Inflammatory macrophage treated with lipopolysaccharide for 4 hours (primary cell): Measurements from ENCODE around the gene NBPF1.
"Not testable (repeated sequence)": the region's sequence is repeated elsewhere in the genome, so short reads cannot be mapped to it uniquely, and the experiment has no call there.

ENCODE experiments used
- DNase-seq: peaks from one replicate; pipeline ENCODE4 v3.0.0-alpha.2; 2020

Gene NBPF1

DNA sequence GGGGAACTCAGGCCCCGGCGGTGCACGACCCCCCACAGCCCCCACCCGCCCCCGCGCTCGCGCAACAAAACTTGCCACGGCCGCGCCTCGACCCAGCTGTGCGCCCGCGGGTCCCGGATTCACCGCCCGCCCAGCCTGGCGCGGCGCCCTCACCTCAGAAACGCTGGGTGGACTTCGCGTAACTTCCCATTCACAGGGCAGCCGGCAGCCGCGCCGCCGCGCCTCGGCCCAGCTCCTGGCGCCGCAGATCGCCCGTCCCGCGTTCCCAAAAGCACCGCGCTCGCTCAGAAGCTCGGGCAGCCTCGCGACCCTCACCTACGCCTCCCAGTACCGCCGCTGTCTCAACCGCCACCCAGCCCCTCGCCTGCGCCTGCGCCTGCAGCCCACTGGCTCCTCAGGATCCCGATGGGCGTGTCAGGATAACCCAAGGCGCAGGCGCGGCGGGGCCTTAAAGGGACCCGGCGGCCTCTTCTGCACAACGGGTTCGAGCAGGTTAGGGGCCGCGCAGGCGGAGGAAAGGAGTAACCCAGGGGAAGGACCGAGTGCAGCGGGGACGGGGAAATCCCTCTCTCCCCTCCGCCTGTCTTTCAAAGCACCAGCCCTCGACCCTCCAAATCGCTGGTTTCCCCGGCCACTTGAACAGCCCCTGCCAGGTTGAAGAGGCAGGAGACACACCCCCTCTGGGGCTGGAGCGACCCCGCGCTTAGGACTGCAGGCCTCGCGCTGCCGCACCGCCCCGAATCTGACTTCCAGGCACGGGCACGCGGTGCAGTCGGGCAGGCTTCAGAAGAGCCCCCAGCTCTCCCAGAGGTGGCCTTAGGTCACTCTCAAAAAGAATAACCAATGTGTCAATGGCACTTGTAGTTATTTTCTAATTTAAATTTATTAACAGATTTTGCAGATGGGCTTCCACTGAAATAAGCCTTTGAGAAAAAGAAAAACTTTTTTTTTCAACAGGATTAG, at the start of gene NBPF1:
NBPF1 (minus strand) TSS at position 380 of the 963 bp plus-strand sequence.
- DNase-seq = peak; percentile 98

DNA sequence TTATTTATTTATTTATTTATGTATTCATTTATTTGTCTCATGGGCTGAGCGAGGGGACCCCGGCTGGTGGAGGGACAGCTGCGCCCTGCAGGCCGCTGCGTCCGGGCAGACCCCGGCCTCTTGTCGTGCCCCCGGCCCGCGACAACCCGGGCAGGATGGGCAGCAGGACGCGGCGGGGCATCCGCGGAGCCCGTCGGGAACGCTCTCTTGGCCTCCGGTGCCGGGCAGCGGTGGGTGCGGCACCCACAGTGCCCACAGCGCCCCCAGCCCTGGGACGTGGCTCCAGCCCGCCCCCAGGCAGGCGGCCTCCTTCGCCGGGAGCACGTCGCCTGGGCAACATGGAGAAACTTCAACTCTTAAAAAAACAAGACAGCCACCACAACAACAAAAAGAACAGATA, 44.9 kb upstream of the NBPF1 start:
- DNase-seq = not testable (repeated sequence)

DNA sequence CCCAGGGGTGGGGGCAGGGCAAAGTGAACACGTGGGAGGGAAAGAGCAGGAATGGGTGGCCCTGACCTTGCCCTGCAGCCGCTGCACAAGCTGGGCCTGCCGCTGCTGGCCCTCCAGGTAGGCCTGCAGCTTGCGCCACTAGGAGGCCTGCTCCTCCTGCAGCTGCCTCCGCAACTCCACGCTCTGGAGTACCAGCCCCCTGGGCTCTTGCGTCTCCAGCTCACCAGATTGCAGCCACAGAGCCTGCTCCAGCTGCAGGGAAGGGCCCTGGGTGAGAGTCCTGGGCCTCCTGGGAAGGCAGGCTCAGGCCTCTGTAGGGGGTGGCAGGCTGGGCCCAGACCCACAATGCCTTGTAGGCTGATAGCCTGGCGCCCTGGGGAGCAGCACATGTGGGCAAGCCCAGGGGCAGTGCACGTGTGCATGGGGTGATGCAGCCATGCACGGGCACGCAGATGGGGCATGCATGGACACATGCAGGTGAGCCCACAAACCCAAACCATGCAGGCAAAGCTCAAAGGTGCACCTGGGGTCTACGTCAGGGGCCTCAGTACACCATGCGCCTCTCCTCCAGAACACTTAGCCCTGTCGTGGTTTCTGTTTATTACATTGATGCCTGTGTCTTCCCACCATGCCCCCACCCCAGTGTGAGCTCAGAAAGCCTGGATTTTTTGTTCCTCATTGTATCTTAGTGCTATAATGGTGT, 43.8 kb upstream of the NBPF1 start:
- DNase-seq = not testable (repeated sequence)

DNA sequence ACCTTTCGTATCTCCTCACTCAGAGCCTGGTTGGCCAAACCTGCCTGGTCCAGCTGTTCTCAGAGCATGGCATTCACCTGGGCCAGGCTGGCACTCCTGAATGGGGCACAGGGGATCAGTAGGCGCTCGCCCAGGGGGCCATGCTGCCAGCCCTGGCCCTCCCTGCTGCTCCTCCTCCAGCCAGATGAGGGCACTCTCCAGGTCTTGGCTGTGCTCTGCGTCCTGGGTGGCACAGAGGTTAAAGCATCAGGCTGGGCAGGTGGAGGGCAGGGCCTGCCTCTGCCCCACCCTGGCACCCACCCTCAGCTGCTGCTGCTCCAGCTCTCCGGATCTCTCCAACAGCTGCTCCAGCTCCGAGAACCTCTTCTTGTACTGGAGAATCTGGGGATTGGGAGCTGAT, 43.2 kb upstream of the NBPF1 start:
- not testable (repeated sequence) for DNase-seq

DNA sequence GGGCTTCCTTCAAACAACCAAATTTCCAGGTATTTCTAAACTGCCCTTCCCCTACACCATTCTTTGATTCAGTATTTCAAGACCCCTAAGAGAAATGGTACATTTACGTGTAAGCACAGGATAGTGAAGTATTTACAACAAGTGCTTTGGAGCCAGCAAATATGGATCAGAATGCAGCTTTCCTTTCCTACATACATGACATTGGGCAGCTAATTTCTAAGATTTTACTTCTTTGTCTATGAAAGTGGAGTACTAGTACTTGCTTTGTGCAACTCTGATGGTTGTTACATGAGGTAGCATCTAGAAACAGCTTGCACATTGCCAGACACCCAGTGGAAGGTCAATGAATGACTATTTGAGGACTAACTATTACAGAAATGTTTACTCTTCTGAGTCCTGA, 38.2 kb upstream of the NBPF1 start:
- DNase-seq = not testable (repeated sequence)

DNA sequence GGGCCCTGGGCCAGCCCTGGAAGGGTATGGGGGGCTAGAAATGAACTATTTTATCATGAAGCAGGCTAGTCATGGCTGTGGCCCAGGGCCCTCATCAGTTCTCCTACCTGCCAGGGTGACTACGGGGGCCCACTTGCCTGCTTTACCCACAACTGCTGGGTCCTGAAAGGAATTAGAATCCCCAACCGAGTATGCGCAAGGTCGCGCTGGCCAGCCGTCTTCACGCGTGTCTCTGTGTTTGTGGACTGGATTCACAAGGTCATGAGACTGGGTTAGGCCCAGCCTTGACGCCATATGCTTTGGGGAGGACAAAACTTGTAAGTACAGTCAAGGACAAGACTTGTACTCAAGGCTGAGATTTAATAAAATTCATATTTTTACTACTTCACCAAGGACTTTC, 36.6 kb upstream of the NBPF1 start:
- DNase-seq = not testable (repeated sequence)

DNA sequence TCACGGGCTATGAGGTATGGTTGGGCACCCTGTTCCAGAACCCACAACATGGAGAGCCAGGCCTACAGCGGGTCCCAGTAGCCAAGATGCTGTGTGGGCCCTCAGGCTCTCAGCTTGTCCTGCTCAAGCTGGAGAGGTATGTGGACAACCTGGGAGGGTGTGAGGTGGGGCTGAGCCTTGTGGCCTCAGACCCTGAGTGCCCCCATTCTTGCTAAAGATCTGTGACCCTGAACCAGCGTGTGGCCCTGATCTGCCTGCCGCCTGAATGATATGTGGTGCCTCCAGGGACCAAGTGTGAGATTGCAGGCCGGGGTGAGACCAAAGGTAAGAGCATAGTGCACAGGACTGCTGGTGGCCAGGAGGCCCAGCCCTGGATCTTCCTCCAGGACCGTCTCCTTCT, 36.0 kb upstream of the NBPF1 start:
- DNase-seq = not testable (repeated sequence)

DNA sequence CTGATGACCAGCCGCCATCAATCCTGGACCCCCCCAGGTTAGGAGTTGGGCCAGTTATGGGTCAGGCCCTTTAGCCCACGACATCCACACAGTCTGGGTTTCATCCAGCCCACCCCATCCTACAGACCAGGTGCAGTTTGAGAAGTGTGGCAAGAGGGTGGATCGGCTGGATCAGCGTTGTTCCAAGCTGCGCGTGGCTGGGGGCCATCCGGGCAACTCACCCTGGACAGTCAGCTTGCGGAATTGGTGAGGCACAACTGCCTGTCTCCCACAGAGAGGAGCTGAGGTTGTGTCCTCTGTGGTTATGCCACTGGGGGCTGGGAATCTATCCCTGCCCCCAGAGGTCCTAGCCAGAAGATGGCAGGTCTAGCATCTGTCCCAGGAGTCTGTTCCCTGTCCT, 35.4 kb upstream of the NBPF1 start:
- not testable (repeated sequence) for DNase-seq

DNA sequence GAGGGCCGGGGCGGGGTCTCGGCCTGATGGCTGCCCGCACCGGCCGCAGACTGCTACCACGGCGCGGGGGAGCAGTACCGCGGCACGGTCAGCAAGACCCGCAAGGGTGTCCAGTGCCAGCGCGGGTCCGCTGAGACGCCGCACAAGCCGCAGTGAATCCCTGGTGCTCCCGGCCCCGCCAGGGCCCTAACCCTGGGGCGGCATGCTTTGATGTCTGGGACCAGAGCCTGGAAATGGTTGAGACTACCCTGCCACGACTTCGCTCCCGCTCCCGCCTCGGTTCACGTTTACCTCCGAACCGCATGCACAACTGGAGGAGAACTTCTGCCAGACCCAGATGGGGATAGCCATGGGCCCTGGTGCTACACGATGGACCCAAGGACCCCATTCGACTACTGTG, 34.9 kb upstream of the NBPF1 start:
- DNase-seq = not testable (repeated sequence)

DNA sequence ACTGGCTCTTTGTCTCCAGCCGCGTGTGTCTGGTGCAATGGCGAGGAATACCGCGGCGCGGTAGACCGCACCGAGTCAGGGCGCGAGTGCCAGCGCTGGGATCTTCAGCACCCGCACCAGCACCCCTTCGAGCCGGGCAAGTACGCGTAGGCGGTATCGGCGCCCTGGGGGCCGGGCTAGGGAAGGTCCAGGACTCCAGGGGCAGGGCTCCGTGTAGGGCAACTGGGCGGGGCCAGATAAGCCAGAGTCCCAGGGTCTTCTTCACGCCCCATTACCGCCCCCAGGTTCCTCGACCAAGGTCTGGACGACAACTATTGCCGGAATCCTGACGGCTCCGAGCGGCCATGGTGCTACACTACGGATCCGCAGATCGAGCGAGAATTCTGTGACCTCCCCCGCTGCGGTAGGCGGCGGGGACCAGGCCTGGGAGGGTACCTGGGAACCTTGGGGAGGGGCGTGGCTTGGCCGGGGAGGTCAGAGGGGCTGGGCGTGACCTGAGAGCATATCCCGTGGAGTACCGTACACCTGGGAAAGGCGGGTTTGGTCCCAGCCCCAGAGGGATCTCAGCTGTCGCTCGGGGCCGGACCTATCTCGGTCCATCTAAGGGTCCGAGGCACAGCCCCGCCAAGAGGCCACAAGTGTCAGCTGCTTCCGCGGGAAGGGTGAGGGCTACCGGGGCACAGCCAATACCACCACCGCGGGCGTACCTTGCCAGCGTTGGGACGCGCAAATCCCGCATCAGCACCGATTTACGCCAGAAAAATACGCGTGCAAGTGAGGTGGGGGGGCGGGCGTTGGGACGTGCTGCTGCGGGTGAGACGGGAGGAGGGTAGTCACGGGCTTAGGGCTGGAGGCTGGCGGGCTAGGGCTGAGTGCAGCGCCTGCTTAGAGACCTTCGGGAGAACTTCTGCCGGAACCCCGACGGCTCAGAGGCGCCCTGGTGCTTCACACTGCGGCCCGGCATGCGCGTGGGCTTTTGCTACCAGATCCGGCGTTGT, 34.1 kb upstream of the NBPF1 start:
- DNase-seq = not testable (repeated sequence)

DNA sequence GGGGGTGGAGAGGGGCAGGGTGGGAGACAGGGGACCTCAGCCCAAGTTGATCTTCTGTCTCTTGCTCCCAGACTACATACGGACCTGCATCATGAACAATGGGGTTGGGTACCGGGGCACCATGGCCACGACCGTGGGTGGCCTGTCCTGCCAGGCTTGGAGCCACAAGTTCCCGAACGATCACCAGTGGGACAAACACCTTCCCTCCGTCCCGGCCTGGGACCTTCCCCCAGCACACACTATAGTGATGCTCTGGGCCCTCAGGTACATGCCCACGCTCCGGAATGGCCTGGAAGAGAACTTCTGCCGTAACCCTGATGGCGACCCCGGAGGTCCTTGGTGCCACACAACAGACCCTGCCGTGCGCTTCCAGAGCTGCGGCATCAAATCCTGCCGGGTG, 33.4 kb upstream of the NBPF1 start:
- not testable (repeated sequence) for DNase-seq

DNA sequence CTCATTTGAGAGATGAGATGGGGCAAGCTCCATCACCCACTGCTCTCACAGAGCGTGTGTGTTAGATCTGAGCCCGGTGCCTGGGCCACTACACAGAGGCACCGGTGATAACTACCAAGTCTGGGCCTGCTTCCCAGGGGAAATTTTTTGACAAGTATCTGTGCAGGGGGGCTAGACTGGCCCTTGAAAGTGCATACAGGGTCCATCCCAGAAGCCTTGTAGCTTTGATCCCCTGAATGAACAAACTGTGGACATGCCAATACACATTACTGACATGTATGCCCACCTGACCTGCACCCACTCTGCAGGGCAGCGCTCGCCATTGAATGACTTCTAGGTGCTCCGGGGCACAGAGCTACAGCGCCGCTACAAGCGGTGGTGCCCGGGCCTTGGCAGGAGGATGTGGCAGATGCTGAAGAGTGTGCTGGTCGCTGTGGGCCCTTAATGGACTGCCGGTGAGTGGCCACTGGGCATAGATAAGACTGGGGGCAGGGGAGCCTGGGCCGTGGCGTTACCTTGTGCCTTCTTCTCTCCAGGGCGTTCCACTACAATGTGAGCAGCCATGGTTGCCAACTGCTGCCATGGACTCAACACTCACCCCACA, 32.8 kb upstream of the NBPF1 start:
- not testable (repeated sequence) for DNase-seq

DNA sequence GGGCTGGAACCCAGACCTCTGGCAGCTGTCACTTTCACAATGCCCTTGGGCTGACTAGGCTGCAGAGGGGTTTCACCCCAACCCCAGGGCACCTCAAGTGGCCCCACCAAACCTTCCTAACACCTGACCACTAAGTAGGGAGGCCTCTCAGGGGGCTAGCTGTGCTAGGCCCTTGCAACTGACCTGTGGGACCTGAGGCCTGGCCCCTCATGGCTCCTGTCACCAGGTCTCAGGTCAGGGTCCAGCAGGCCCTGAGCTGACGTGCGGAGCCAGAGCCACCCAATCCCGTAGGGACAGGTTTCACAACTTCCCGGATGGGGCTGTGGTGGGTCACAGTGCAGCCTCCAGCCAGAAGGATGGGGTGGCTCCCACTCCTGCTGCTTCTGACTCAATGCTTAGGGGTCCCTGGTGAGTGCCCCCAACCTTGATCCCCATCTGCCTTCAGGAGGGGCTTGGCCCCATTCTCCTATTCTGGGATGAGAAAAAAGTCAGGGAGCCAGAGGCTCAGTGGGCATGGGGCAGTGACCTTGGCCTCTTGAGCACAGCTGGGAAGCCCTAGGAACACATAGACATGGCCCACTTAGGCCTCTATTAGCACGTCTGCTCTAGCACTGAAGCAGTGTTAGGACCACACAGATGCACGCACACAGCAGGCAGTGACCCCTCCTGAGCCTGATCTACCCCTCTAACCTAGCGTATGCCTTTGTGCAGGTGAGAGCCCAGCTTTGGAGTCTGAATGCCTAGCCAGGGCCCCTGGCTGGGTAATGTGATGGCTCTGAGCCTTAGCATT, 32.1 kb upstream of the NBPF1 start:
- not testable (repeated sequence) for DNase-seq

DNA sequence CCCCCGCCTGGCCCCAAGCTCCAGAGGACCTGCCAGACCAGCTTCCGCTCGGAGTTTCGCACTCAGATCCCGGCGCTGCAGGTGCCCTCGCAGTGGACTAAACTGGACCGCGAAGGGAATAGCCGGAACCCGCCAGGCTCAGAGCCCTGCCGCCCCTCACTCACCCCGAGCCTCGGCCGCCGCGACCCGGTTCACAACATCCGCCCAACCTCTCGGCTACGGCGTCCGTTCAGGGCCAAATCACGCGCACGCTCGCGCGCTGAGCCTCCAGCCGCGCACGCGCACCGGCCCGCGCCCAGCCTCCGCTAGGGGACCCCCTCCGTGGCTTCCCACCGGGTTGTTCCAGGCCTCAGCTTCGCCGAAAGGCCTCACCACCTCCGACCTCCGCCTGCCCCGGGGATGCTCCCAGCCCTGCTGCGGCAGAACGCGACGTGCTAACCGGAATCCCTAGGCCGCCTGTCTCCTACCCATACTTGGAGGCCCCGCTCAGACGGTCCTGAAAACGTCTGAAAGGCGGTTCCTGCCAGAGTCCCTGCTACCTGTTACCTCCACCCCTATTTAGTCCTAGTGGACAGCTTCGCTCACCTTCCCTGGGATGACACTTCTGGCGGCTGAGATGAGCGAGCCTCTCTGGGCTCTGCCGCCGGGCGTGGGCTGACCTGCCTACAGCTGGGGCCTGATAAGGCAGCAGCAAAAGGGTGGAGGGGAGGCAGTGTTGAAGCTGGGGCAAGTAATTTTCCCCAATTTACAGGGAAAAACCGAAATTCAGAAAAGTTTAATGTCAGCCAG, 31.3 kb upstream of the NBPF1 start:
- peak; percentile 96 for DNase-seq

DNA sequence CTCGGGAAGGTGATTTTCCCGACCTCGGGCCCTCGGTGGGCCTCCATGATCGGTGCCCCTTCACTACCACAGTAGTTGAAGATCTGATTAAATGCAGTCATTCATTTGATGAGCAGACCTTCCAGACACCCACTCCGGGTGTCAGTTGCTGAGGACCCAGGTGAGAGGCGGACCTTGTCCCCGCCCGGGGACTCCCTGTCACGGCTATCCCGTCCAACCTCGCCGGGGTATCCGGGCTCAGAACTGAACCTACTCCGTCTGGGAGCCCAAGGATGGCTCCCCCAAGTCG, 30.8 kb upstream of the NBPF1 start:
- no peak for DNase-seq

DNA sequence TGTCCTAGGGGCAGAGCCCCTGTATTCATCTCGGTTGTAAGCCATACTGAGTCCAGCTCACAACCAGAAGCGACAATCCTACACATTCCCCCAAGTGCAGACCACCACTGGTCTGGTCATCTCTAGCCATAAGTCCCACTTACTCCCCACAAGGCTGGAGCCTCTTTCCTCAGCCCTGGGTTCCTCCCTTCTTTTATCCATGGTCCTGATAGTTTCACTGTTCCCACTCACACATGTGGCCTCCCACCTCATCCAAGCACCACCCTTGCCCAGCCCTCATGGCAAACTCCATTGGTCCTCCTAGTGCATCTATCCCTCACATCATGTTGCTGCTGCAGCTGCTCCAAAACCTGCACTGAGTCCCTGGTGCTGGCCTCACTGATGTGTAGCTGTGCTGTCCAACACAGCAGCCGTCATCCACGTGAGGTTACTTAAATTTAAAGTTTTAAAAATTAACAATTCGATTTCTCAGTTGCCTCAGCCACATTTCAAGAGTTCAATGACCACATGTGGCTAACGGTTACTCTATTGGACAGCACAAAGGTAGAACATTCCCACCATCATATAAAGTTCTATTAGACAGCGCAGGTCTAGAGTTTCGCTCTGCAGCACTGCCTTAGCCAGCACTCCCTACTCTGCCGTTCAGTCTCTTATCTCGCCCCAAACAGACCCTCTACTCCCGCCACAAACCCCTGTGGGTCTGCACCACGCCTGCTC, 30.3 kb upstream of the NBPF1 start:
- not testable (repeated sequence) for DNase-seq

DNA sequence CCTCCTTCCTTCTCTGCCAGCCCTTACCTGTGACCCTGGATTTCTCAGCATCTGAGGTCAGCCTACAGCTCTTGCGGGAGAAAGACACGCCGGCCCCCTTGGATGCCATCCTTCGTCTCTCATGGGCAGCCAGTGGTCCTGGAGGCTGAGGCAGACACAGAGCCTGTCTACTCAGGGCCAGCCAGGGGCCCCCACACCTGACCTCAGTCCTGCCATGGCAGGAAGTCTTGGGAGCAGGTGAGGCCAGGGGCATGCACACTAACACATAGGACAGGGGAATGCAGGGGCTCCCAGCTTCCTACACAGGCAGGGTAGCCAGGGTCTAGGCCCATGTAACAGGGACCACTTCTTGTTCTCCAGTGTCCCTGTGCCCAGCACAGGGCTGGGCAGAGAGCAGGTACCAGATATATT, 29.6 kb upstream of the NBPF1 start:
- DNase-seq = not testable (repeated sequence)

DNA sequence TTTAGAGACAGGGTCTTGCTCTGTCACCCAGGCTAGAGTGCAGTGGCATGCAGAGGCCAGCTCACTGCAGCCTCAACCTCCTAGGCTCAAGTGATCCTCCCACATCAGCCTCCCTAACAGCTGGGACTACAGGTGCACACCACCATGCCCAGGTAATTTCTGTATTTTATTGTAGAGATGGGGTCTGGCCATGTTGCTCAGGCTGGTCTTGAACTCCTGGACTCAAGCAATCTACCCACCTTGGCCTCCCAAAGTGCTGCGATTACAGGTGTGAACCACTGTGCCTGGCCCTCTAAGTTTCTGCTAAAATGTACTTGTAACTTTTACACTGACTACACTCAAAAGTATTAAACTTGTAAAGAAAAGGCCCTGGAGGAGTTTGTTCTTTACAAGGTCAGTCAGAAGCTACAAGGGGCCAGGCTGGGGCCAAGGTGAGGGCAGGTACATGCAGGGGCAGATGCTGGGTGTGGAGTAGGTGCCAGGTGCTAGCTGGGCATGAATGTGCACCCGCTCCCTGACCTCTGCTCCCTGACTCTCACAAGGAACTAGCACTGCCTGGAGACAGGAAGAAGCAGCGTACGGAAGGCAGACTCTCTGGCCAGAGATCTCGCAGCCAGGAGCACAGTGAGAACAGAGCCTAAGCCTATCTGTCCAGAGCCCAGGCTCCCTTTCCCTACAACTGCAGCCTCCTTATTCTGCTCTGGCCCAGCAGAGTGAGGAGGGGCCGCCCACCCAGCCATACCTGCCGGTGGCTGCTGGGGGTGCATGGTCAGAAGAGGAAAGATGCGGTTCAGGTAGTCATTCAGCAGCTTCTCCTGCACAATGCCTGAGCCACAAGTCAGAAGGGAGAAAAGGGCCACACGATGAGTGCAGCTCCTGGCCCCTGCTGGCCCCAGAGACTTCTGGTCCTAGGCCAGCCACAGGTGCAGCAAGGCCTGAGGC, 28.9 kb upstream of the NBPF1 start:
- not testable (repeated sequence) for DNase-seq
